Prostate gland (tissue), 2 donors: Measurements from ENCODE around the gene FAM151A. TPM values are rescaled to one million over a fixed set of nuclear protein-coding genes. Genes with fewer than 3 reads are reported as not detected.

Experiments
- DNase-seq: peaks from one replicate; pipeline ENCODE4 v3.0.0-alpha.2; 2019; ENCODE audit warnings: low spot score
- H3K27ac ChIP-seq, 2 donors: fragments of 200-600 bp; sonication (generic); 2 replicates each; pipeline ENCODE4 v1.5.1; 2017 to 2019
- H3K27me3 ChIP-seq: fragments of 200-600 bp; sonication (generic); replicated peaks from 2 replicates; pipeline ENCODE4 v1.5.1; 2019; ENCODE audit not compliant: insufficient read depth
- H3K36me3 ChIP-seq, 2 donors: fragments of 200-600 bp; sonication (generic); 1 replicate in 1 of 2; 2 replicates in 1 of 2; pipeline versions ENCODE4 v1.5.1 to v1.8.1; 2017 to 2019
- H3K4me1 ChIP-seq: fragments of 200-600 bp; sonication (generic); replicated peaks from 2 replicates; pipeline ENCODE4 v1.5.1; 2019
- H3K4me3 ChIP-seq, 2 donors: fragments of 200-600 bp; sonication (generic); 2 replicates each; pipeline ENCODE4 v1.5.1; 2017 to 2019
- H3K9me3 ChIP-seq: fragments of 200-600 bp; sonication (generic); 2 replicates; pipeline ENCODE4 v1.5.1; 2017
- CTCF ChIP-seq, 4 experiments: fragments of 200-600 bp in 2 of 4; fragments of 450-650 bp in 2 of 4; sonication (generic) in 2 of 4; IDR thresholded peaks; 1 replicate in 3 of 4; 2 replicates in 1 of 4; pipeline ENCODE4 v1.5.1; 2016 to 2019; ENCODE audit warnings: antibody characterized with exemption in 4 of 4, mild to moderate bottlenecking in 2 of 4, moderate library complexity in 2 of 4
- POLR2A ChIP-seq: fragments of 450-650 bp; IDR thresholded peaks from one replicate; pipeline ENCODE4 v1.6.1; 2016; ENCODE audit warnings: antibody characterized with exemption, mild to moderate bottlenecking
- POLR2AphosphoS5 ChIP-seq: sonication (generic); formaldehyde crosslinking; IDR thresholded peaks from one replicate; pipeline ENCODE4 v1.6.1; 2017; ENCODE audit warnings: antibody characterized with exemption
- WGBS: methylation state at CpG from one replicate; pipeline ENCODE4 v1.1.5; 2018; 5-methylcytosine and 5-hydroxymethylcytosine counted together
- intact Hi-C: fragments of 100-400 bp; cut with DNase I; formaldehyde crosslinking; loops from one replicate; pipeline ENCODE4 v1.14.2; 2022
- total RNA-seq, 2 donors: library from RNA; depleted of rRNA; stranded (reverse); fragments of >200 nt; gene quantifications; one replicate each; pipeline ENCODE4 v1.1.0, GENCODE V29; 2016

FAM151A gene
- total RNA-seq, 2 donors from 2014 or later: not detected

DNA sequence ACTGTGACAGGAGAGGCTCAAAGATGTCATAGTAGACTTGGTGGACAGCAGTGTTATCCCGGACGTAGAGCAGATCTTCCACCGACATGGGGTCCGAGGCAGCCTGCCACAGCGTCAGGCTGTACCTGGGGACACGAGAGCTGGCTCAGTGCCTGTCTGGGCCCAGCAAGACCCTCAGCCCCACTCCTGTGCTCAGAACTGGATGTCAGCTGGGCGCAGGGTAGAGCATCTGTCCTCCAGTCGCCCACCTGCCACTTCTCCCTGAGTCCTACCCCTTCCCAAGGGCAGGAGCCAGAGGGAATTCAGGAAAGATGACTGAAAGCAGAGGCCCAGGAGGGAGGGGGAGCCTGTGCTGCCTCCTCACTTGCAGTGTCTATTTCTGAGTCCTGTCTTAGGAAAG, 11.7 kb downstream of the FAM151A start:
- no peaks in the 10 kb centered on the region for H3K27me3 ChIP-seq
- TF ChIP-seq CTCF (IDR thresholded peaks at IDR 0.05) (no peak), POLR2A (no peak)
- 91% methylated on average over 8 of the region's 8 CpGs for WGBS
- no peaks in the 10 kb centered on the region for H3K9me3 ChIP-seq
- H3K36me3 ChIP-seq: no peaks in the 10 kb centered on the region
- no peak overlapping the region for H3K4me3 ChIP-seq
- H3K27ac ChIP-seq: no peak overlapping the region
- H3K4me1 ChIP-seq: no peaks in the 10 kb centered on the region
- no peak for DNase-seq
- intact Hi-C loops: no loop called here

GRCh38 chr1:54610601-54611580, 12.4 kb downstream of the FAM151A start:
- no peak overlapping the region for H3K27ac ChIP-seq
- no peaks in the 10 kb centered on the region for H3K9me3 ChIP-seq
- no peak for TF ChIP-seq POLR2AphosphoS5
- no peak for TF ChIP-seq POLR2A
- no peak for TF ChIP-seq CTCF (IDR thresholded peaks at IDR 0.05)
- H3K27me3 ChIP-seq: no peaks in the 10 kb centered on the region
- no peak overlapping the region for H3K4me3 ChIP-seq
- intact Hi-C loops: no loop called here
- H3K36me3 ChIP-seq: no peaks in the 10 kb centered on the region
- WGBS: 94% methylated on average over 18 of the region's 18 CpGs
- no peak for DNase-seq
- H3K4me1 ChIP-seq: no peaks in the 10 kb centered on the region

DNA sequence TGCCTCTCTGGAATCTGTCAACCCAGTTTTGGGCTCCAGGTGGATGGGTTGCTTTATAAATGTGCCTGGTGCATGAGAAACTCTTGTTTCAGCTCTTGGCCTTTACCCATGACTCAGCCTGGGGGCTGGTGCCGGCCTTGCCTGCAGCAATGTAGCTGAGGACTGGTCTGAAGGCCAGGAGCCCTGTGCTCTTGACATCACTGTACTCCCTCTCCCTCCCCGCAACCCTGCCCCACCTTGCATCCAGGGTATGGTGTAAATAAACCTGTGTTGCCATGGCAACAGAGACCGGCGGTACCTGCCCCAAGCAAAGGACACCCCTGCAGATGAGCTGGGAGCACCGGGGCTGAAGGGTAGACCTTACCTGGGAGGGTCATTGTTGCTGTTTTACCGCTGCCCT, 13.3 kb downstream of the FAM151A start:
- no peaks in the 10 kb centered on the region for H3K36me3 ChIP-seq
- WGBS: 81% methylated on average over 6 of the region's 6 CpGs
- no peak overlapping the region for H3K4me3 ChIP-seq
- no peak overlapping the region for H3K27ac ChIP-seq
- H3K27me3 ChIP-seq: no peaks in the 10 kb centered on the region
- no peaks in the 10 kb centered on the region for H3K4me1 ChIP-seq
- no peak for DNase-seq
- H3K9me3 ChIP-seq: no peaks in the 10 kb centered on the region
- intact Hi-C loops: no loop called here
- TF ChIP-seq POLR2A (no peak), POLR2AphosphoS5 (no peak), CTCF (IDR thresholded peaks at IDR 0.05) (no peak)

- no peak overlapping the region for H3K27ac ChIP-seq
- no peaks in the 10 kb centered on the region for H3K36me3 ChIP-seq
- no peak overlapping the region for H3K4me3 ChIP-seq
- no peaks in the 10 kb centered on the region for H3K4me1 ChIP-seq
- no peaks in the 10 kb centered on the region for H3K9me3 ChIP-seq
- DNase-seq: no peak
- intact Hi-C loops: no loop called here
- WGBS: 84% methylated on average over 12 of the region's 16 CpGs
- TF ChIP-seq POLR2AphosphoS5: no peak
- TF ChIP-seq POLR2A: no peak
- no peak for TF ChIP-seq CTCF (IDR thresholded peaks at IDR 0.05)
- H3K27me3 ChIP-seq: no peaks in the 10 kb centered on the region
These were observed 13.9 kb downstream of the FAM151A start for GRCh38 chr1:54609301-54609921.
